Hematopoietic multipotent progenitor cell treated with erythropoietin and hydrocortisone succinate and interleukin-3 and kit ligand, for 6 days (in vitro differentiated cells): ENCODE data around the gene NLRP10.
A peak's percentile ranks its signal among the peaks of the same experiment; 100 is the strongest.
"Not testable (repeated sequence)": the region's sequence is repeated elsewhere in the genome, so short reads cannot be mapped to it uniquely, and the experiment has no call there.

Experiments used
- DNase-seq: peaks from one replicate; pipeline ENCODE4 v3.0.0-alpha.2; 2015

Gene NLRP10, protein sequence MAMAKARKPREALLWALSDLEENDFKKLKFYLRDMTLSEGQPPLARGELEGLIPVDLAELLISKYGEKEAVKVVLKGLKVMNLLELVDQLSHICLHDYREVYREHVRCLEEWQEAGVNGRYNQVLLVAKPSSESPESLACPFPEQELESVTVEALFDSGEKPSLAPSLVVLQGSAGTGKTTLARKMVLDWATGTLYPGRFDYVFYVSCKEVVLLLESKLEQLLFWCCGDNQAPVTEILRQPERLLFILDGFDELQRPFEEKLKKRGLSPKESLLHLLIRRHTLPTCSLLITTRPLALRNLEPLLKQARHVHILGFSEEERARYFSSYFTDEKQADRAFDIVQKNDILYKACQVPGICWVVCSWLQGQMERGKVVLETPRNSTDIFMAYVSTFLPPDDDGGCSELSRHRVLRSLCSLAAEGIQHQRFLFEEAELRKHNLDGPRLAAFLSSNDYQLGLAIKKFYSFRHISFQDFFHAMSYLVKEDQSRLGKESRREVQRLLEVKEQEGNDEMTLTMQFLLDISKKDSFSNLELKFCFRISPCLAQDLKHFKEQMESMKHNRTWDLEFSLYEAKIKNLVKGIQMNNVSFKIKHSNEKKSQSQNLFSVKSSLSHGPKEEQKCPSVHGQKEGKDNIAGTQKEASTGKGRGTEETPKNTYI

DNA sequence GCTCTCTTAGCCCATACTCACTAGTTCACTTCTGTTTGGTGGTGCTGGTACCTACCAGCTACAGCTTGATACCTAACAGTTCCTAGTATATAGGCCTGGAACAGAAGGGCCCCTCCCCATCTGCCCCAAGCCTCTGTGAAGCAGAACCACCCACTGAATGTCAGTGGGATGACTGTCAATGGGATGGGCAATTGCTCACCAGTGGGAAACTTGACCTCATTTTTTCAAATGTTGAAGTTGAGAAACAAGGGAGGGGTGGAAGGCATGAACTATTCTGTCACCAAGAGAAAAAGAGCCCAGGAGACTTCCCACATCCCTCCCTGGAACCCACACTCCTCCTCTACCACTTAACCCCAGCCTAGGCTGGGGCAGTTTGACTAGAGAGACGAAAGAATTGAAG lies at the start of gene NLRP10:
Gene NLRP10, minus strand, starts transcription at position 62 of the 400 bp plus-strand sequence. CDS start 1,952 bp downstream, outside the sequence.
- DNase-seq, result no peak

GRCh38 chr11:8013833-8014232 lies 48.6 kb upstream of the NLRP10 start:
- no peak for DNase-seq

DNA sequence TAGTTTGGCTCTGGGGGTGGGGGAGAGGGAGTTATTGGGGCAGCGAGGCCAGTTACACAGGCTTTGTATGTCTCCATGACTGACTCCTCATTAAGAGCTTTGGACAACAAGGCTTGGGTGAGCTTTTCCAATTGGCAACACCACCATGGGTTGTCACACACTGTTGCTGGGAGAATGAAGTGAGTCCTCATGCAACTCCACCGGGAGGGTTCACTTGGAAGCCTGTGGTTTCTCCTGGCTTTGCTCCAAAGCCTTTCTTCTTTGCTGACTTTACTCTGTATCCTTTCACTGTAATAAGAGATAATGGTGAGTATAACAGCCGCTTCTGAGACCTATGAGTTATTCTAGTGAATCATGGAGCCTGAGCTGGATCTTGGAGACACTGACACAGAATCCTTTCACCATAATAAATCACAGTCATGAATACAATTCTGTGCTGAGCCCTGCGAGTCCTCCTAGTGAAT lies 46.8 kb upstream of the NLRP10 start:
- no peak for DNase-seq

GRCh38 chr11:8011371-8011770 lies 46.1 kb upstream of the NLRP10 start:
- DNase-seq, result no peak

DNA sequence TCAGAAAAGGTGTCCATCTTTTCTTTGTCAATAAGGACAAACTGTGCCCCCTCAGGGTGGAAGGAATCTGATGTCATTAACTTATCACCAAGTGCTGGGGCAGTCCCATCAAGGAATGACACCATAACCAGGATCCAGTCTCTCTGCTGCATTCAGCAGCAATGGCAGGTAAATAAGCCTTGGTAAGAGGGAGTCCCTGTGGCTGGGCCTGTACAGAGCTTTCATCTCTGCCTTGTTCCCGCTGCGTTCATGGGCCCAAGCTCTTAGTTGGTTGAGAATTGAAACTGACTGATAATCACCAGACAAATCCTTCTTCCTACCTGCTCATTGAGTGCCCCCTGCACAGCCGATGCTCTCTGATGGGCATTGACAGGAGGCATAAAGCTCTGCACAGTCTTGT lies 44.6 kb upstream of the NLRP10 start:
- DNase-seq, result no peak

DNA sequence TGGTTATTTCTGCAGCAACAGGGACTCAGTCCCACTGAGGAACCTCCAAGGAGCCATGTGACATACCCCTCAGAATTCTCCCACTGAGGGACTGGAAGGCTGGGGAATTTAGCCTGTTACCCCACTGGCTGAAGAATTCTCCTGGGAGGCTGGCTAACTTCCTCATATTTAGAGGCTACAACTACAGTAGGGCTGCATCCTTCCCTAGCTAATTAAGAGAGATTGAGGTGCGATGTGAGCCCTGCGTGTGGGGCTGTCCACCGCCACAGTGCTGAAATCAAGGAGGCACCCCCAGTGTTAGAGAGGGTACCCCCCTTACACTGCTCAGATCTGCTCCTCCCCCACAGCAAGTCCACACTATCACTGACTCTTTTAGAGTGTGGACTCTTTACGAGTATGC lies 43.0 kb upstream of the NLRP10 start:
- DNase-seq, result no peak

DNA sequence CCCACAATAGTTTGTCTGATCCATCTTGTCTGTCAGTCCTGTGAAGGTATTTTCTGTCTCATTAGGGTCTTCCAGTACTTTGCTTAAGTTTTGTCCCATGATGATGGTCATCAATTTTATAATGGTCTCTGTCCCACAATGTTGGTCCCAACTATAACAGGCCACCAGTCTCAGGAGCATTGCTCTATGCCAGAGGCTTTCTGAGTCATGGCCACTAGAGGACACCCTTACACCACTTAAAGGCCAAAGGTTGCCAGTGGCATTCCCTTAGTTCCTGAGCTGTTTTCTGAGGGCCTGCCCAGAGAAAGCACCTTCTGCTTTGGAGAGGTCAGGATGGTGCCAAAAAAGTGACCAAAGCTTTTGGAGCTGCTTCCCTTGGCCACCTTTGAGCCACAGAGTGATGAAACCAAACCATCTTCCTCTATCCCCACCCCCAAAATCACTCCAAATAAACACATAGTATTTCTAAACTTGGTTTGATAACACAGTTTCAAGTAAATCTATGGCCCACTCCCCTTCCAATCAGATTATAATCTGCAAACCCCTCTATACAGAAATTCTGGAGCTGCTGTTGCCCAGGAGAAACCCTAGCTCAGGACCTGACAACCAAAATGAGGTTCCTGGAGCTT lies 41.2 kb upstream of the NLRP10 start:
- peak; percentile 80 for DNase-seq

- no peak for DNase-seq
Observed at GRCh38 chr11:8005556-8005955, 40.3 kb upstream of the NLRP10 start.

GRCh38 chr11:8004008-8004407 lies 38.8 kb upstream of the NLRP10 start:
- DNase-seq, result no peak

DNA sequence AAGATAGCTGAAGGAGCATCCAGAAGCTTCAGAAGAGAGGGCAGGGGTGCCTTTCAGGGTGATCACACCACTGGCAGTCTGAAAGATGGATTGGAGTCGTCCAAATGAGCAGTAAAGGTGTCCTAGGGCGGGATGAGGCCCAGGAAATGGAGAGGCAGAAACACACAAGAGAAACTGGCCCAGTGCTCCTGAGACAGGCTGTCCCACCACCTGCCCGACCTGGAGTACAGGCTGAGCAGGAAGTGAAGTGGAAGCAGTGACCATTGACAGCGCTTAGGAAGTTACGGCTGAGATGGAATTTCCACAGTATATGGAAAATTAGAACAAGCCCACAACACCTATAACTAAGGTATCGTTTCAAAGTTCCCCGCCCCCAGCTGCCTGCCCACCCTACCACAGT lies 37.9 kb upstream of the NLRP10 start:
- no peak for DNase-seq

DNA sequence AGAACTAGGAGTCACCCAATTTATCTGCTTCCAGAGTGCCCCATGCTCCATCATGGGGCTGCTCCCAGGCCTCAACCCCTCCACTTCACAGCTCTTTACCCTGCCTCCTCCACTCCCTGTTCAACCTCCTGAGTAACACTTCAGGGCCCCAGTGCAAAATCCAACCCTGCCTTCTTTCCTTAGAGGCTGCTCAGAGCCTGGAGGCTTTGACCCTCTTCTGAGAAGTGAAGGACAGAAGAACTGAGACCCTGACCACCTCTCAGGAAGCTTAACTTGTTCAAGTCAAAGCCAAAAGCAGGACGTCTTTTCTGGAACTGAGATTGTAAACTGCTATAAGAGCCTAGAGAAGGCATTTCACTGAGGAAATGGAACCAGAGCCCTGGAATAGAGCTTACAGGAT lies 37.4 kb upstream of the NLRP10 start:
- no peak for DNase-seq

DNA sequence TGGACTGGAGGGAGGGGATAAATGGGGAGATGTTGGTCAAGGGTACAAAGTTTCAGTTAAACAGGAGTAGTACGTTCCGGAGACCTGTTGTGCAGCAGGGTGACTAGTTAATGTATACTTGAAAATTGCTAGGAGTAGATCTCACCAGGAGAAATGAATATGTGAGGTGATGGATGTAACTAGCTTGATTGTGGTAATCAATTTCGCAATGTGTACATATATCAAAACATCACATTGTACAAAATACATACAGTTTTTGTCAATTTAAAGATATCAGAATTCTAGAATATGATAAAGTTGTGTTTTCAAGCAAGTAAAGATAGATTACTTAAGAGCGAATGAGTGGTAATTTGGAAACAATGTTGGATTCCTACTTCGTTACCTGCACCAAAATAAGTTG lies 35.1 kb upstream of the NLRP10 start:
- DNase-seq, result no peak

DNA sequence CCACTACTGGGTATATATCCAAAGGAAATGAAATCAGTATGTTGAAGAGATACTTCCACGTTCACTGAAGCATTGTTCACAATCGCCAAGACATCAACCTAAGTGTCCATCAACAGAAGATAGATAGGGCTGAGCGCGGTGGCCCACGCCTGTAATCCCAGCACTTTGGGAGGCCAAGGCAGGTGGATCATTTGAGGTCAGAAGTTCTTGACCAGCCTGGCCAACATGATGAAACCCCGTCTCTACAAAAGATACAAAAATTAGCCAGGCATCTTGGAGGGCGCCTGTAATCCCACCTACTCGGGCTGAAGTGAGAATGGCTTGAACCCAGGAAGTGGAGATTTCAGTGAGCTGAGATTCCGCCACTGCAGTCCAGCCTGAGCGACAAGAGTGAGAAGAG lies 34.5 kb upstream of the NLRP10 start:
- DNase-seq, result no peak

- no peak for DNase-seq
Observed at GRCh38 chr11:7994581-7995278, 29.5 kb upstream of the NLRP10 start.

DNA sequence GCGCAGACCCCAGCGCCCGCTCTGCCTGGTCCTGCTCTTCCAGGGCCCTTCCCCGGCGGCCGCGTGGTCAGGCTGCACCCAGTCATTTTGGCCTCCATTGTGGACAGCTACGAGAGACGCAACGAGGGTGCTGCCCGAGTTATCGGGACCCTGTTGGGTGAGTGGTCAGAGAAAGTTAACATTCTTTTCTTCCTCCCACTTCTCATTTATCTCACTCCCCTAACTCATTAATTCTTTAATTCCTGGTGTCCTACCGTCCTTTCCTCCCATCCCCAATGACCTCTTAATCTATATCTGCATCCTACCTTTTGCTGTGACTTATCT lies 22.3 kb upstream of the NLRP10 start:
- DNase-seq, result not testable (repeated sequence)

DNA sequence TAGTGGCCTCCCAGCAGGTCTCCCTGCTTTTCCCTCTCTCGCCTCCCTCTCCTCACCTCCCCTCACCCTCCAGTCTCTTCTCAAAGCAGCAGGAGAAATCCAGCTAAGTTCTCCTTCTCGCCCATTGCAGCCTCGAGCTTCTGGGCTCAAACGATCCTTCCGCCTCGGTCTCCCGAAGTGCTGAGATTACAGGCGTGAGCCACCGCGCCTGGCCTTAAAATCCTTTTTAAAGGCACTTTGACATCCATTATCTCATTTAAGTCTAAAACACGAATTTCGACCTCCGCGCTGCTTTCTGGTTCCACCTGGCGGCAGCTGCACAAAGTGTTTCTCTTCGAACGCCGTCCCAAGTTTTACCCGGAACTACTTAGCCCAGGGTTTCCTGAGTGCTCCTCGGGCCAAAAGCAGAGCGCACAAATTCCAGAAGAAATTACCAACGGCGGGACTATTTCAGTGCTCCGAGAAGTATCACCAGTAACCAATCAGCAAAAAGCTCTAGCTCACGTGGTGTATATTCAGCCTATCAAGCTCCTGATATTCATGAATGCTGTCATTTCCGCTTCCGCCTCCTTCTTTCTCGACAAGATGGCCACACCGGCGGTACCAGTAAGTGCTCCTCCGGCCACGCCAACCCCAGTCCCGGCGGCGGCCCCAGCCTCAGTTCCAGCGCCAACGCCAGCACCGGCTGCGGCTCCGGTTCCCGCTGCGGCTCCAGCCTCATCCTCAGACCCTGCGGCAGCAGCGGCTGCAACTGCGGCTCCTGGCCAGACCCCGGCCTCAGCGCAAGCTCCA lies 21.7 kb upstream of the NLRP10 start, which contains the start of gene EIF3F:
Gene EIF3F, plus strand, starts transcription at position 570 of the 792 bp plus-strand sequence. Its CDS starts 16 bp downstream, at position 586.
- DNase-seq, result peak; percentile 100

GRCh38 chr11:7983832-7984590 lies 18.8 kb upstream of the NLRP10 start:
- no peak for DNase-seq

GRCh38 chr11:7982582-7983119 lies 17.4 kb upstream of the NLRP10 start:
- no peak for DNase-seq

DNA sequence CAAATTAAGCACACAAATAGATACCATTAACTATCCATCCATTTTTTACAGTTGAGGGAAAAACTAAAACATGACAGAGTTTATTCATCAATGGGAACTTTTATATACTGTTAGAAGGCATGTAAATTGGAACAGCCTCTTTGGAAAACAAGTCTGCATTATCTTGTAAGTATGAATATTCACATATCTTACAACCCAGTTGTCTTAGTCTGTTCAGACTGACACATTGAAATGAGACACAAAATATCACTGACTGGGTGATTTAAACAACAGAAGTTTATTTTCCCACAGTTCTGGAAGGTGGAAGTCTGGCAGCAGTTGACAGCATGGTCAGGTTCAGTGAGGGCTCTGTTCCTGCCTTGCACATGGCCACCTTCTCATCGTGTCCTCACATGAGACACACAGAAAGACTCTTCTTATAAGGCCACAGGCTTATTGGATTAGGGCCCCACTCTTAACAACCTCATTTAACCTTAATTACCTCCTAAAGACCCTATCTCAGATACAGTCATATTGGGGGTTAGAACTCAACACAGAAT lies 16.4 kb upstream of the NLRP10 start:
- DNase-seq, result no peak

GRCh38 chr11:7977232-7977917 lies 12.1 kb upstream of the NLRP10 start:
- no peak for DNase-seq
